ENCODE data around the gene PRR16.

PRR16 gene

DNA sequence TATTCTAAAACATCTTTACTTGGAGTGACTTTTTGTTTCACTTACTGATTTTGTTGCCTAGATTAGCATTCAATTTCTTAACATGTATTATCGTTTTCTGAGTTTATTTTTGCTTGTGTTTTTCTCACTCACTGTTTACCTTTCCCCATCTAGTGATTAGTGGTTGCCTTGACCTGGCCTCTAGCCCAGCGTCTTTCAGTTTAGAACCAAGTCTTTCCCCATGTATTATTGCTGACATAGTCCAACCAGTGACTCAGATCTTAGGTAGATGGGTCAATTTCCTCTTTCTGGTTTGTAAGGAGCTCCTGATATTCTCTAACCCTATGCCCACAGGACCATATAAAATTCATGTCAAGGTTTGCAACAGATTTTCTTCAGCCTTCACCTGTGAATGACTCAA is 135.5 kb downstream of the PRR16 start:
- ChIA-PET POLR2A (no interaction called here), CTCF (interaction anchor here (0.7 kb wide), 1 partner anchor 9 kb away, joined by 3 read pairs; no protein-coding TSS in a partner anchor)
- TF ChIP-seq, protein P1, sequence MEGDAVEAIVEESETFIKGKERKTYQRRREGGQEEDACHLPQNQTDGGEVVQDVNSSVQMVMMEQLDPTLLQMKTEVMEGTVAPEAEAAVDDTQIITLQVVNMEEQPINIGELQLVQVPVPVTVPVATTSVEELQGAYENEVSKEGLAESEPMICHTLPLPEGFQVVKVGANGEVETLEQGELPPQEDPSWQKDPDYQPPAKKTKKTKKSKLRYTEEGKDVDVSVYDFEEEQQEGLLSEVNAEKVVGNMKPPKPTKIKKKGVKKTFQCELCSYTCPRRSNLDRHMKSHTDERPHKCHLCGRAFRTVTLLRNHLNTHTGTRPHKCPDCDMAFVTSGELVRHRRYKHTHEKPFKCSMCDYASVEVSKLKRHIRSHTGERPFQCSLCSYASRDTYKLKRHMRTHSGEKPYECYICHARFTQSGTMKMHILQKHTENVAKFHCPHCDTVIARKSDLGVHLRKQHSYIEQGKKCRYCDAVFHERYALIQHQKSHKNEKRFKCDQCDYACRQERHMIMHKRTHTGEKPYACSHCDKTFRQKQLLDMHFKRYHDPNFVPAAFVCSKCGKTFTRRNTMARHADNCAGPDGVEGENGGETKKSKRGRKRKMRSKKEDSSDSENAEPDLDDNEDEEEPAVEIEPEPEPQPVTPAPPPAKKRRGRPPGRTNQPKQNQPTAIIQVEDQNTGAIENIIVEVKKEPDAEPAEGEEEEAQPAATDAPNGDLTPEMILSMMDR (IDR thresholded peaks at IDR 0.05; ENCODE audit: insufficient read depth, low read length, missing control alignments) = no peak
- no peak for DNase-seq (ENCODE audit: low read depth, low spot score)
- H3K4me3 ChIP-seq (ENCODE audit: low read depth, low read length) = no peak overlapping the region

DNA sequence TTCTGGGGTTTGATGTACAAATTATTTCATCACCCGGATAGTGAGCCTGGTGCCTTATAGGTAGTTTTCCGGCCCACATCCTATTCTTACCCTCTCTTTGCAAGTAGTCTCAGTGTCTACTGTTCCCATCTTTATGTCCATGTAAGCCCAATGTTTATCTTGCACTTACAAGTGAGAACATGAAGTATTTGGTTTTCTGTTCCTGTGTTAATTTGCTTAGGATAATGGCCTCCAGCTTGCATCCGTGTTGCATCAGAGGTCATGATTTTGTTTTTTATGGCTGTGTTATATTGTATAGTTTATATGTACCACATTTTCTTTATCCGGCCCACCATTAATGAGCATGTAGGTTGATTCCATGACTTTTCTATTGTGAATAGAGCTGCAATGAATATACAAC is 136.5 kb downstream of the PRR16 start:
- no peak overlapping the region for H3K4me3 ChIP-seq (ENCODE audit: low read depth, low read length)
- POLR2A ChIA-PET = no interaction called here
- no peak for DNase-seq (ENCODE audit: low read depth, low spot score)
- CTCF ChIA-PET = no interaction called here
- TF ChIP-seq, protein P1 (IDR thresholded peaks at IDR 0.05; ENCODE audit: insufficient read depth, low read length, missing control alignments) = no peak

DNA sequence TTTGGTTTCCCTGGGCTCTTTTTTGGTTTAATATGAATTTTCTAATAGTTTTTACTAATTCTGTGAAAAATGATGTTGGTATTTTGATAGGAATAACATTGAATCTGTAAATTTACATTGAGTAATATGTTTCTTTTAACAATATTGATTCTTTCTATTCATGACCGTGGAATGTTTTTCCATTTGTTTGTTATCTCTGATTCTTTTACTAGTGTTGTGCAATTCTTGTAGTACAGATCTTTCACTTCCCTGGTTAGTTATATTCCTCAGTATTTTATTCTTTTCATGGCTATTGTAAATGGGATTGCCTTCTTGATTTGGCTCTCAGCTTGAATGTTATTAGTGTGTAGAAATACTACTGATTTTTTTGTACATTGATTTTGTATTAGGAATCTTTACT is 137.9 kb downstream of the PRR16 start:
- no peak overlapping the region for H3K4me3 ChIP-seq (ENCODE audit: low read depth, low read length)
- DNase-seq (ENCODE audit: low read depth, low spot score) = no peak
- ChIA-PET CTCF (no interaction called here), POLR2A (no interaction called here)
- TF ChIP-seq, protein P1 (IDR thresholded peaks at IDR 0.05; ENCODE audit: insufficient read depth, low read length, missing control alignments) = no peak

DNA sequence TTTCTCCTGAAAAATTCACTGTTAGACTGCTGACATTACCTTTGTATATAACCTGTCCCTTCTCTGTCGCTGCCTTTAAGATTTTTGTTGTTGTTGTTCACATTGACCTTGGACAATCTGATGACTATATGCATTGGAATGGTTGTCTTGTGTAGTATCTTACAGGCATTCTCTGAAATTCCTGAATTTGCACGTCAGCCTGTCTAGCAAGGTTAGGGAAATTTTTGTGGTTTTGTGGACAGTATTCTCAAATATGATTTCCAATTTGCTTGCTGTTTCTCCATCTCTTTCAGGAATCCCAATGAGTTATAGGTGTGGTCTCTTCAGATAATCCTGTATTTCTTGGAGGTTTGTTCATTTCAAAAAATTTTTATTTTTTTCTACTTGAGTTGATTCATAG is 140.8 kb downstream of the PRR16 start:
- DNase-seq (ENCODE audit: low read depth, low spot score) = peak; percentile 92
- H3K4me3 ChIP-seq (ENCODE audit: low read depth, low read length) = no peak overlapping the region
- POLR2A ChIA-PET = interaction anchor here (2.0 kb wide), 1 partner anchor 11 kb away, joined by 5 read pairs; no protein-coding TSS in a partner anchor
- TF ChIP-seq, protein P1 (IDR thresholded peaks at IDR 0.05; ENCODE audit: insufficient read depth, low read length, missing control alignments) = no peak
- CTCF ChIA-PET = no interaction called here

DNA sequence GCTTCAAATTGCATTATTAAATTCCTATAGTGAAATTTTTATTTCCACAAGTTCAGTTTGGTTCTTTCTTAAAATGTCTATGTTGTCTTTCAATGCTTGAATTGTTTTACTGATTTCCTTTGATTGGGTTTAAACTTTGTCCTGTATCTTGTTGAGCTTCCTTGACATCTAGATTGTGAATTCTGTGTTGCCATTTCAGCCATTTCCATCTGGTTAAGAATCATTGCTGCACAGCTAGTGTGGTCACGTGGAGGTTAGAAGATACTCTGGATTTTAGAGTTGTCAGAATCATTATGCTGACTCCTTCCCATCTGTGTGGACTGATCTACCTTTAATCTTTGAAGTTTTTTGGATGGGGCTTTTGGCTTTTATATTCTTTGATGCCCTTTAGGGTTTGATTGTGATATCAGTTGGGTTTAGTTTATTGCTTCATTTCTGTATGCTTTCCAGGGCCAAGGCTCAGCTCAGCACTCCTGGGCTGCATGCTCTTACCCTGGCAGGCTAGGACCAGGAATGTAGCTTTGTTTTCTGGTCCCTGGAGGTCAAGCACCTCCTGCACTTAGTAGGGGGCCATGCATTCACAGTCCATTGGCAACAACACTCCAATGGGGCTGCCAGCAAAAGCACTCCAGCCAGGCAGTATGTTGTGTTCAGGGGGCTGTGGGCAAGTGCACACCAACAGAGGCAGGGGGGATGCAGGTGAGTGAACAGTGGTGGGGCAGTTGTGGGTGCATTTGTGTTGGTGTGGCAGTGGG is 141.4 kb downstream of the PRR16 start:
- POLR2A ChIA-PET = interaction anchor here (1.0 to 2.0 kb wide), 3 partner anchors 9 to 19 kb away, joined by 3 to 5 read pairs (median 3); no protein-coding TSS in a partner anchor
- CTCF ChIA-PET = no interaction called here
- TF ChIP-seq, protein P1 (IDR thresholded peaks at IDR 0.05; ENCODE audit: insufficient read depth, low read length, missing control alignments) = no peak
- H3K4me3 ChIP-seq (ENCODE audit: low read depth, low read length) = no peak overlapping the region
- DNase-seq (ENCODE audit: low read depth, low spot score) = no peak

DNA sequence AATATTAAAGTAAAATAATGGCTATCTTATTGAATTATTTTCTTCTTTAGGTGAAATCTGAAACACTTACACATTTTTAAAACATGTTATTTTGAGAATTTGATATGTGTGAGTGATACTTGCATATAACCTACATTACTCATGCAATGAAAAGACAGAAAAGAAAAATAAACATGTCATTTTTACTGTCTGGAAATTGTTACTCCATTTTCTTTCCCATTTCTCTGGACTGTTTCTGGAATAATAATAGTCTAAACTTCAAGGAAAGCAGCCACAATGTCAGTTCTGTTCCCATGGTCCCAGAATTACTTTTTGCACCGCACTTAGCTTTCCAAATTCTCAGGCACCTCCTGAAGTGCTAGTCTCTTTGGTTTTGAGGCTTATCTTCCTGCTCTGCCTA is 145.5 kb downstream of the PRR16 start:
- CTCF ChIA-PET = interaction anchor here (0.6 to 1.0 kb wide), 2 partner anchors 47 to 137 kb away, joined by 3 read pairs; no protein-coding TSS in a partner anchor
- no peak overlapping the region for H3K4me3 ChIP-seq (ENCODE audit: low read depth, low read length)
- DNase-seq (ENCODE audit: low read depth, low spot score) = no peak
- TF ChIP-seq, protein P1 (IDR thresholded peaks at IDR 0.05; ENCODE audit: insufficient read depth, low read length, missing control alignments) = no peak
- POLR2A ChIA-PET = no interaction called here
